IMR-90 (cell line): ENCODE data around the gene TBPL2. TPM values are rescaled to one million over a fixed set of nuclear protein-coding genes. Genes with fewer than 3 reads are reported as not detected.

Experiments
- ATAC-seq: fragments of 200-7000 bp; cut with Tn5 transposase; 2 replicates; pipeline ENCODE4 v1.9.1; 2020; ENCODE audit warnings: low read depth, mild to moderate bottlenecking, moderate library complexity
- BruUV-seq: library from RNA; stranded (reverse); fragments of 400-500 nt; replicated peaks from 2 replicates; lab custom pipeline; 2021; lab: Mats Ljungman, UMichigan
- CTCF ChIA-PET: fragments of 300-600 bp; formaldehyde crosslinking; extraction: SDS; loops from one replicate; lab custom pipeline; 2021; ENCODE audit warnings: antibody characterized with exemption; lab: Yijun Ruan, JAX
- POLR2A ChIA-PET: fragments of 300-600 bp; sonication (Branson Sonifier 250); formaldehyde crosslinking; loops from one replicate; lab custom pipeline; 2022; ENCODE audit warnings: antibody characterized with exemption; ENCODE audit not compliant: unreplicated experiment; lab: Charles Lee
- DNase-seq: peaks from one replicate; pipeline ENCODE4 v3.0.0; 2013
- H2AFZ ChIP-seq: replicated peaks from 2 replicates; pipeline ENCODE3; 2013; ENCODE audit warnings: low read length, mild to moderate bottlenecking; ENCODE audit not compliant: poor library complexity
- H2AK5ac ChIP-seq: 2 replicates; pipeline ENCODE4 v1.6.1; 2013; ENCODE audit warnings: low read depth, low read length, inconsistent platforms
- H2AK9ac ChIP-seq: replicated peaks from 2 replicates; pipeline ENCODE3; 2013; ENCODE audit warnings: mild to moderate bottlenecking, low read depth, low read length, moderate library complexity; ENCODE audit not compliant: poor library complexity
- H2BK120ac ChIP-seq: 2 replicates; pipeline ENCODE4 v1.6.1; 2013; ENCODE audit warnings: low read depth, low read length, inconsistent platforms
- H2BK15ac ChIP-seq: 3 replicates; pipeline ENCODE4 v1.6.1; 2013; ENCODE audit warnings: low read depth, low read length, inconsistent platforms
- H2BK20ac ChIP-seq: 2 replicates; pipeline ENCODE4 v1.6.1; 2013; ENCODE audit warnings: low read depth, mild to moderate bottlenecking, inconsistent platforms, low read length, moderate library complexity
- H2BK5ac ChIP-seq: 2 replicates; pipeline ENCODE4 v1.6.1; 2013; ENCODE audit warnings: mild to moderate bottlenecking, low read depth, low read length, inconsistent platforms; ENCODE audit not compliant: poor library complexity, severe bottlenecking
- H3K14ac ChIP-seq: replicated peaks from 2 replicates; pipeline ENCODE4 v1.6.1; 2013; ENCODE audit warnings: low read depth, low read length, inconsistent platforms
- H3K18ac ChIP-seq: 2 replicates; pipeline ENCODE4 v1.6.1; 2013; ENCODE audit warnings: low read depth, low read length, control low read depth
- H3K23ac ChIP-seq: 2 replicates; pipeline ENCODE4 v1.6.1; 2013; ENCODE audit warnings: low read depth, low read length, inconsistent platforms
- H3K27ac ChIP-seq: 2 replicates; pipeline ENCODE4 v1.5.1; 2013; ENCODE audit warnings: mild to moderate bottlenecking, control low read depth, low read length; ENCODE audit not compliant: insufficient read depth
- H3K27me3 ChIP-seq: 2 replicates; pipeline ENCODE4 v1.6.1; 2013; ENCODE audit warnings: low read length; ENCODE audit not compliant: control insufficient read depth, insufficient read depth
- H3K36me3 ChIP-seq: 2 replicates; pipeline ENCODE4 v1.6.1; 2013; ENCODE audit warnings: low read length, mixed read lengths; ENCODE audit not compliant: control insufficient read depth, insufficient read depth
- H3K4ac ChIP-seq: 2 replicates; pipeline ENCODE4 v1.6.1; 2013; ENCODE audit warnings: low read depth, low read length, inconsistent platforms
- H3K4me1 ChIP-seq: 2 replicates; pipeline ENCODE4 v1.6.1; 2013; ENCODE audit warnings: low read length, mixed read lengths; ENCODE audit not compliant: control insufficient read depth, insufficient read depth
- H3K4me2 ChIP-seq: 2 replicates; pipeline ENCODE4 v1.6.1; 2013; ENCODE audit warnings: low read depth, mild to moderate bottlenecking, control low read depth, low read length, moderate library complexity
- H3K4me3 ChIP-seq: 2 replicates; pipeline ENCODE4 v1.5.1; 2013; ENCODE audit warnings: low read depth, mild to moderate bottlenecking, control low read depth, low read length, moderate library complexity; ENCODE audit not compliant: insufficient read depth
- H3K56ac ChIP-seq: 2 replicates; pipeline ENCODE4 v1.6.1; 2013; ENCODE audit warnings: low read length, inconsistent platforms; ENCODE audit not compliant: insufficient read depth; ENCODE audit errors: extremely low read depth
- H3K79me1 ChIP-seq, 2 experiments: 2 replicates each; pipeline ENCODE4 v1.6.1; 2013; ENCODE audit warnings: low read length in 2 of 2, inconsistent platforms in 1 of 2, low read depth in 1 of 2
- H3K9ac ChIP-seq: 2 replicates; pipeline ENCODE4 v1.6.1; 2013; ENCODE audit warnings: low read depth, low read length, control low read depth
- H3K9me1 ChIP-seq: 2 replicates; pipeline ENCODE4 v1.6.1; 2013; ENCODE audit warnings: low read length, inconsistent platforms; ENCODE audit not compliant: insufficient read depth
- H3K9me3 ChIP-seq: 2 replicates; pipeline ENCODE4 v1.6.1; 2013; ENCODE audit warnings: low read length; ENCODE audit not compliant: control insufficient read depth, insufficient read depth
- H4K20me1 ChIP-seq: 2 replicates; pipeline ENCODE4 v1.6.1; 2013; ENCODE audit warnings: low read length, inconsistent platforms; ENCODE audit not compliant: insufficient read depth
- H4K5ac ChIP-seq: 2 replicates; pipeline ENCODE4 v1.6.1; 2013; ENCODE audit warnings: mild to moderate bottlenecking, low read depth, low read length, control low read depth
- H4K8ac ChIP-seq, 2 experiments: 2 replicates each; pipeline ENCODE4 v1.6.1; 2013; ENCODE audit warnings: low read depth in 2 of 2, low read length in 2 of 2, control low read depth in 1 of 2, inconsistent platforms in 1 of 2
- H4K91ac ChIP-seq: 2 replicates; pipeline ENCODE4 v1.6.1; 2013; ENCODE audit warnings: low read depth, low read length, inconsistent platforms; ENCODE audit not compliant: insufficient read depth
- BHLHE40 ChIP-seq: fragments of 150-350 bp; IDR thresholded peaks from 2 replicates; pipeline ENCODE4 v1.6.1; 2016; ENCODE audit warnings: mild to moderate bottlenecking, low read depth, low read length
- FOS ChIP-seq: fragments of 150-350 bp; IDR thresholded peaks from 2 replicates; pipeline ENCODE4 v1.6.1; 2016; ENCODE audit warnings: low read depth, low read length
- MXI1 ChIP-seq: IDR thresholded peaks from 2 replicates; pipeline ENCODE4 v1.6.1; 2012; ENCODE audit warnings: low read depth, mild to moderate bottlenecking, low read length, moderate library complexity, borderline replicate concordance
- RAD21 ChIP-seq: IDR thresholded peaks from 2 replicates; pipeline ENCODE4 v1.6.1; 2012; ENCODE audit warnings: low read length, improper control_type of control experiment
- SMC3 ChIP-seq: fragments of 150-350 bp; IDR thresholded peaks from 2 replicates; pipeline ENCODE4 v1.6.1; 2016; ENCODE audit warnings: low read depth, mild to moderate bottlenecking, antibody characterized with exemption, low read length, moderate library complexity
- WGBS, 2 experiments: methylation state at CpG; one replicate each; pipeline versions ENCODE4 v1.1.5 to v1.1.7; 2013; ENCODE audit warnings: missing lambda C conversion rate in 2 of 2; ENCODE audit not compliant: insufficient read length in 1 of 2; ENCODE audit errors: extremely low coverage in 2 of 2; 5-methylcytosine and 5-hydroxymethylcytosine counted together
- dilution Hi-C: fragments of 300-500 bp; cut with HindIII; formaldehyde crosslinking; loops from one replicate; pipeline ENCODE4 v1.14.3; 2018; ENCODE audit warnings: low sequenced_read_pairs; ENCODE audit not compliant: unreplicated experiment
- in situ Hi-C: fragments of 300-500 bp; cut with MboI; formaldehyde crosslinking; loops from 3 replicates; pipeline ENCODE4 v1.14.3; 2019; ENCODE audit warnings: low sequenced_read_pairs, inconsistent platforms, mixed read lengths
- intact Hi-C: fragments of 100-400 bp; cut with micrococcal nuclease; formaldehyde crosslinking; loops from 2 replicates; pipeline ENCODE4 v1.10.0; 2022
- polyA plus RNA-seq, 3 experiments: library from polyadenylated mRNA; depleted of rRNA; stranded (reverse); fragments of >200 nt; gene quantifications; 2 replicates each; pipeline ENCODE4 v1.2.3, GENCODE V29; 2012; ENCODE audit warnings: low replicate concordance in 1 of 3
- total RNA-seq: library from RNA; depleted of rRNA; stranded (reverse); fragments of >200 nt; gene quantifications from 2 replicates; pipeline ENCODE4 v1.2.3, GENCODE V29; 2012
- TF ChIP-seq, protein P1 (sequence below): conservative IDR thresholded peaks from 2 replicates; pipeline ENCODE4 v1.5.1; 2012; ENCODE audit warnings: mild to moderate bottlenecking, low read depth, low read length, improper control_type of control experiment

Gene TBPL2
- total and polyA plus RNA-seq, 2 of the 4 experiments (the other 2 are of a cell fraction), result not detected

DNA sequence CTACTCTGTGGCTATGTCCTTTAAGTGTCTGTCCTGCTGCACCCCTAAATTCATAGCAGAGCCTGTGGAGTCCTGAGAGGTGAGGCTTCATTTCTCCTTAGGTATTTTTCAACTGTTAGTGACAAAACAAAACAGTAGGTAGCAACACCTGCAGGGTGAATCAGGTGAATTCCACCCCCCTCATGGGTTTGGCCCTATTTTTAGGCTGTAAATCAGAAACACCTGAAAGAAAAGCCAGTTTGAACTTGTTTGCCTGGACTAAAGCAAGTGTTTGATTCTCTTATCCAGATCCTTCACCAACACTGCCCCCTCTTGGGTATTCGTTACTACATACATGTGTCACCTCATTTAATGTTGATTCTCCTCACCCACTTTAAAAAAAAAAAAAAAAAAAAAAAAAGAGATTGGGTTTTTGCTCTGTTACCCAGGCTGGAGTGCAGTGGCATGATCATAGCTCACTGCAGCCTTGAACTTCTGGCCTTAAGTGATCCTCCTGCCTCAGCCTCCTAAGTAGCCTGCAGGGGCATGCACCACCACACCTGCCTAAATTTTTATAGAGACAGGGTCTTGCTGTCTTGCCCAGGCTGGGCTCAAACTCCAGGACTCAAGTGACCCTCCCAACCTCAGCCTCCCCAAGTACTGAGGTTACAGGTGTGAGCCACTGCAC is 10.3 kb downstream of the TBPL2 start:
- dilution Hi-C loops, result no loop called here
- no peak overlapping the region for H2BK5ac ChIP-seq
- H2AK5ac ChIP-seq, result peak overlapping the region; percentile 20; the same call in 1 of the 2 replicates
- no peaks in the 10 kb centered on the region for H3K36me3 ChIP-seq
- H4K5ac ChIP-seq, result no peak overlapping the region
- H2AK9ac ChIP-seq, result no peak overlapping the region
- no peak overlapping the region for H3K14ac ChIP-seq
- DNase-seq (peak; percentile 86), ATAC-seq (peak; percentile 93)
- H3K4me1 ChIP-seq, result no peaks in the 10 kb centered on the region
- H4K8ac ChIP-seq, result no peak overlapping the region
- H4K91ac ChIP-seq, result no peak overlapping the region
- no peaks in the 10 kb centered on the region for H3K9me1 ChIP-seq
- BruUV-seq, result no TSS peak
- no peaks in the 10 kb centered on the region for H3K79me1 ChIP-seq
- no peak overlapping the region for H3K27ac ChIP-seq
- no peak overlapping the region for H3K4me3 ChIP-seq
- H3K18ac ChIP-seq, result no peak overlapping the region
- no peak overlapping the region for H3K4me2 ChIP-seq
- intact Hi-C loops, result loop anchor here (1.0 to 10.0 kb wide), 5 partner anchors 159 to 685 kb away; partner anchors contain the start of genes FBXO34 and PELI2
- H3K4ac ChIP-seq, result no peak overlapping the region
- no peak overlapping the region for H3K56ac ChIP-seq
- H2BK120ac ChIP-seq, result no peak overlapping the region
- POLR2A ChIA-PET, result no interaction called here
- H3K27me3 ChIP-seq, result peaks cover 6% of the 10 kb centered on the region
- no peaks in the 10 kb centered on the region for H4K20me1 ChIP-seq
- TF ChIP-seq SMC3, result peak; percentile 68
- TF ChIP-seq BHLHE40, result no peak
- TF ChIP-seq, protein P1, sequence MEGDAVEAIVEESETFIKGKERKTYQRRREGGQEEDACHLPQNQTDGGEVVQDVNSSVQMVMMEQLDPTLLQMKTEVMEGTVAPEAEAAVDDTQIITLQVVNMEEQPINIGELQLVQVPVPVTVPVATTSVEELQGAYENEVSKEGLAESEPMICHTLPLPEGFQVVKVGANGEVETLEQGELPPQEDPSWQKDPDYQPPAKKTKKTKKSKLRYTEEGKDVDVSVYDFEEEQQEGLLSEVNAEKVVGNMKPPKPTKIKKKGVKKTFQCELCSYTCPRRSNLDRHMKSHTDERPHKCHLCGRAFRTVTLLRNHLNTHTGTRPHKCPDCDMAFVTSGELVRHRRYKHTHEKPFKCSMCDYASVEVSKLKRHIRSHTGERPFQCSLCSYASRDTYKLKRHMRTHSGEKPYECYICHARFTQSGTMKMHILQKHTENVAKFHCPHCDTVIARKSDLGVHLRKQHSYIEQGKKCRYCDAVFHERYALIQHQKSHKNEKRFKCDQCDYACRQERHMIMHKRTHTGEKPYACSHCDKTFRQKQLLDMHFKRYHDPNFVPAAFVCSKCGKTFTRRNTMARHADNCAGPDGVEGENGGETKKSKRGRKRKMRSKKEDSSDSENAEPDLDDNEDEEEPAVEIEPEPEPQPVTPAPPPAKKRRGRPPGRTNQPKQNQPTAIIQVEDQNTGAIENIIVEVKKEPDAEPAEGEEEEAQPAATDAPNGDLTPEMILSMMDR, result peak; percentile 72
- TF ChIP-seq FOS, result no peak
- peak; percentile 82 for TF ChIP-seq RAD21
- TF ChIP-seq MXI1, result no peak
- no peak overlapping the region for H2BK15ac ChIP-seq
- H2AFZ ChIP-seq, result no peak overlapping the region
- CTCF ChIA-PET, result interaction anchor here (0.6 kb wide), 2 partner anchors 39 to 84 kb away, joined by 3 read pairs; no protein-coding TSS in a partner anchor
- no peak overlapping the region for H3K23ac ChIP-seq
- no peaks in the 10 kb centered on the region for H3K9me3 ChIP-seq
- H2BK20ac ChIP-seq, result no peak overlapping the region
- in situ Hi-C loops, result loop anchor here (5.0 to 25.0 kb wide), 2 partner anchors 218 to 907 kb away; no protein-coding TSS in a partner anchor
- no CpG with 5 or more reads among the region's 1 CpG for WGBS, 2 experiments
- no peak overlapping the region for H3K9ac ChIP-seq
